Measurements from ENCODE around the gene SLC35A5. TPM values are rescaled to one million over a fixed set of nuclear protein-coding genes. Genes with fewer than 3 reads are reported as not detected.

The SLC35A5 gene
- total RNA-seq, 2 donors from 2014 or later: 16.4 to 16.5 TPM

- TF ChIP-seq CTCF (IDR thresholded peaks at IDR 0.05): no peak
- no peak for DNase-seq (ENCODE audit: low spot score)
- no peaks in the 10 kb centered on the region for H3K4me1 ChIP-seq
Observed at GRCh38 chr3:112530573-112530972, 31.3 kb upstream of the SLC35A5 start.

GRCh38 chr3:112531358-112531781, 30.5 kb upstream of the SLC35A5 start:
- Histone ChIP-seq H3K27me3 (no peaks in the 10 kb centered on the region), H3K9me3 (no peaks in the 10 kb centered on the region), H3K4me3 (no peak overlapping the region), H3K27ac (no peak overlapping the region), H3K36me3 (peaks cover 56% of the 10 kb centered on the region), H3K4me1 (no peaks in the 10 kb centered on the region)
- TF ChIP-seq CTCF (IDR thresholded peaks at IDR 0.05): peak; percentile 37 to 66
- no peak for DNase-seq (ENCODE audit: low spot score)

More at GRCh38 chr3:112530573-112530972, 31.3 kb upstream of the SLC35A5 start:
- Histone ChIP-seq H3K27me3 (no peaks in the 10 kb centered on the region), H3K27ac (no peak overlapping the region), H3K4me3 (no peak overlapping the region), H3K36me3 (peaks cover 48% of the 10 kb centered on the region), H3K9me3 (no peaks in the 10 kb centered on the region)

GRCh38 chr3:112539825-112540650, 21.8 kb upstream of the SLC35A5 start:
- H3K36me3 ChIP-seq: peaks cover 25% of the 10 kb centered on the region
- no peak for DNase-seq (ENCODE audit: low spot score)

GRCh38 chr3:112546216-112546759, 15.6 kb upstream of the SLC35A5 start:
- TF ChIP-seq CTCF (IDR thresholded peaks at IDR 0.05): no peak
- no peaks in the 10 kb centered on the region for H3K27me3 ChIP-seq
- H3K36me3 ChIP-seq: peaks cover 33% of the 10 kb centered on the region
- H3K9me3 ChIP-seq: no peaks in the 10 kb centered on the region
- peaks cover 0 to 4% of the 10 kb centered on the region in 2 donors for H3K4me1 ChIP-seq
- DNase-seq (ENCODE audit: low spot score): no peak
- no peak overlapping the region for H3K27ac ChIP-seq
- H3K4me3 ChIP-seq: no peak overlapping the region

More at GRCh38 chr3:112539825-112540650, 21.8 kb upstream of the SLC35A5 start:
- TF ChIP-seq CTCF (IDR thresholded peaks at IDR 0.05): no peak
- H3K27me3 ChIP-seq: no peaks in the 10 kb centered on the region
- H3K27ac ChIP-seq: no peak overlapping the region
- H3K4me1 ChIP-seq: no peaks in the 10 kb centered on the region
- no peak overlapping the region for H3K4me3 ChIP-seq
- H3K9me3 ChIP-seq: no peaks in the 10 kb centered on the region

GRCh38 chr3:112550859-112551258, 11.0 kb upstream of the SLC35A5 start:
- TF ChIP-seq CTCF (IDR thresholded peaks at IDR 0.05): no peak

More at GRCh38 chr3:112550859-112551258, 11.0 kb upstream of the SLC35A5 start:
- Histone ChIP-seq H3K36me3 (peaks cover 27% of the 10 kb centered on the region), H3K4me3 (no peak overlapping the region), H3K27me3 (no peaks in the 10 kb centered on the region), H3K4me1 (peaks cover 0 to 13% of the 10 kb centered on the region in 2 donors), H3K27ac (no peak overlapping the region), H3K9me3 (no peaks in the 10 kb centered on the region)
- no peak for DNase-seq (ENCODE audit: low spot score)
